ENCODE data around the gene KAT8. TPM values are rescaled to one million over a fixed set of nuclear protein-coding genes. Genes with fewer than 3 reads are reported as not detected.

Gene KAT8
- total and polyA plus RNA-seq, 2 of the 13 experiments (the other 11 are each of a cell fraction or from before 2014, with no cell fraction given) = 79.0 to 84.2 TPM

- no peaks in the 10 kb centered on the region for H3K79me2 ChIP-seq (ENCODE audit: insufficient read depth, low read length)
- peaks cover 2 to 3% of the 10 kb centered on the region in 2 experiments; a peak in 2 of 5 replicates for H3K27me3 ChIP-seq (ENCODE audit: control insufficient read depth in 1 of 2, insufficient read depth in 2 of 2, low read length in 2 of 2)
- H3K9me3 ChIP-seq (ENCODE audit: low read length) = no peaks in the 10 kb centered on the region
- no peak for ATAC-seq
- H3K36me3 ChIP-seq (replicated peaks in 1 of 2; ENCODE audit: control insufficient read depth in 1 of 2, insufficient read depth in 2 of 2, low read length in 2 of 2) = peaks cover 10 to 12% of the 10 kb centered on the region in 2 experiments; a peak in 4 of 5 replicates
- WGBS (ENCODE audit: low lambda C conversion rate) = no CpG with 5 or more reads among the region's 6 CpGs
- no peak overlapping the region for H3K27ac ChIP-seq (ENCODE audit: extremely low read length, insufficient read depth, low read length)
- H2AFZ ChIP-seq (ENCODE audit: low read length) = no peak overlapping the region
- no peak for TF ChIP-seq ZNF546 (CRISPR knock-in tag; conservative IDR thresholded peaks at IDR 0.05)
- no peak for TF ChIP-seq XRCC5 (optimal IDR thresholded peaks at IDR 0.05; ENCODE audit: low read length)
- TF ChIP-seq GLMP (CRISPR knock-in tag; IDR thresholded peaks at IDR 0.05; ENCODE audit: borderline replicate concordance) = no peak
- TF ChIP-seq STAG1 (CRISPR knock-in tag; IDR thresholded peaks at IDR 0.05) = no peak
- TF ChIP-seq ZNF484 (CRISPR knock-in tag; IDR thresholded peaks at IDR 0.05; ENCODE audit: borderline replicate concordance, low read depth) = no peak
- TF ChIP-seq USF2 (IDR thresholded peaks at IDR 0.05; ENCODE audit: low read depth, low read length) = no peak
- no peak for TF ChIP-seq USF2 (CRISPR knock-in tag; IDR thresholded peaks at IDR 0.05; ENCODE audit: borderline replicate concordance)
- no peak for TF ChIP-seq ZNF251 (CRISPR knock-in tag; IDR thresholded peaks at IDR 0.05)
- TF ChIP-seq SP140L (CRISPR knock-in tag; IDR thresholded peaks at IDR 0.05; ENCODE audit: borderline replicate concordance) = no peak
- TF ChIP-seq ZNF572 (CRISPR knock-in tag; IDR thresholded peaks at IDR 0.05) = no peak
- no peak for TF ChIP-seq RARA (CRISPR knock-in tag; IDR thresholded peaks at IDR 0.05)
- TF ChIP-seq GATA4 (IDR thresholded peaks at IDR 0.05; ENCODE audit: borderline replicate concordance, low read depth) = no peak
- no peak for TF ChIP-seq ATF5 (CRISPR knock-in tag; IDR thresholded peaks at IDR 0.05; ENCODE audit: low read depth)
- no peak for TF ChIP-seq POLR2A (IDR thresholded peaks at IDR 0.05; ENCODE audit: insufficient read depth in 1 of 2, low read depth in 2 of 2, low read length in 2 of 2)
- TF ChIP-seq ZNF331 (CRISPR knock-in tag; IDR thresholded peaks at IDR 0.05) = no peak
- no peak for TF ChIP-seq ZFY (CRISPR knock-in tag; IDR thresholded peaks at IDR 0.05)
- no peak for TF ChIP-seq ATF1 (CRISPR knock-in tag; IDR thresholded peaks at IDR 0.05)
- no peak for TF ChIP-seq ATF7 (IDR thresholded peaks at IDR 0.05)
- TF ChIP-seq ATF7 (CRISPR knock-in tag; IDR thresholded peaks at IDR 0.05) = no peak
- no peak for TF ChIP-seq ZMAT5 (CRISPR knock-in tag; IDR thresholded peaks at IDR 0.05; ENCODE audit: borderline replicate concordance, low read depth)
- no peak for TF ChIP-seq ZKSCAN1 (IDR thresholded peaks at IDR 0.05; ENCODE audit: low read length)
- no peak for TF ChIP-seq ZNF772 (CRISPR knock-in tag; IDR thresholded peaks at IDR 0.05)
- in situ Hi-C loops (cut with HindIII; ENCODE audit: extremely low pct_ligation_motif_present, low pct_unique_long_range_greater_than_20kb) (no loop called here), intact Hi-C loops (cut with micrococcal nuclease; ENCODE audit: unreplicated experiment) (no loop called here)
- H4K20me1 ChIP-seq (ENCODE audit: insufficient read depth, low read length) = no peaks in the 10 kb centered on the region
- no peak overlapping the region for H3K4me2 ChIP-seq (ENCODE audit: low read depth, low read length)
- no TSS peak for BruUV-seq (replicated peaks)
- H3K4me3 ChIP-seq (replicated peaks in 1 of 3; ENCODE audit: insufficient read depth in 1 of 3, low read depth in 2 of 3, low read length in 3 of 3) = no peak overlapping the region
- H3K4me1 ChIP-seq (ENCODE audit: insufficient read depth, low read length) = peaks cover 31% of the 10 kb centered on the region
- no peak for FAIRE-seq
- no peak overlapping the region for H3K9ac ChIP-seq (ENCODE audit: insufficient read depth, low read depth, low read length)
- POLR2A ChIA-PET = interaction anchor here (1.2 to 11.4 kb wide), 4 partner anchors 9 to 135 kb away, joined by 3 to 275 read pairs (median 6); partner anchors contain the start of gene KAT8
- CTCF ChIA-PET (ENCODE audit: low intra/inter-chr PET ratio, low total read pairs) = no interaction called here
- DNase-seq (ENCODE audit: low spot score) = no peak
Measured at GRCh38 chr16:31133046-31133501, 15.6 kb downstream of the KAT8 start.

Data from HepG2 (cell line).